Thyroid gland (tissue), 4 donors: ENCODE data around the gene CAPZA3.

Experiments
- POLR2A ChIP-seq, 2 donors: fragments of 450-650 bp; IDR thresholded peaks; one replicate each; pipeline ENCODE4 v1.6.1; 2017; ENCODE audit warnings: antibody characterized with exemption in 2 of 2, mild to moderate bottlenecking in 2 of 2, moderate library complexity in 1 of 2
- TF ChIP-seq, protein P1 (sequence below), 6 experiments: fragments of 200-600 bp in 3 of 6; fragments of 450-650 bp in 3 of 6; sonication (generic) in 3 of 6; IDR thresholded peaks; one replicate each; pipeline ENCODE4 v1.5.1; 2016 to 2019; ENCODE audit warnings: antibody characterized with exemption in 6 of 6, mild to moderate bottlenecking in 2 of 6, inconsistent platforms in 1 of 6, moderate library complexity in 1 of 6

DNA sequence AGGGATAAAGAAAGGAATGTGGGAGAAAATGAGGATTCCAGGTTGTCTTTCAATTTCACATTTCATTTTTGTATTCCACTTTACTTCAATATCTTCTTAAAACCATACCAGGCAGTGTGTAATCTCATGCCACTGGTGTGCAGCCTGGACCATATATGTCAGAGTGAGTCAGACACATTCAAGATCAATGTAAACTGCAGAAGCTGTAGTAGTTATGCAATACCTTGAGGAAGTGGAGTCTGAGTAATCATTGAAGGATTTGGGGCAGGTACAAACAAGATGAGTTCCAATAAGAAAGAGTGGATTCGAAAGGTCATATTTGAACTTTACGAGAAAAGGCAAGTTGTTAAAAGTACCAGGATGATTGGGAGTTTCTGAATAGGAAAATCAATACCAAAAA lies 14.2 kb upstream of the CAPZA3 start:
- TF ChIP-seq, protein P1, sequence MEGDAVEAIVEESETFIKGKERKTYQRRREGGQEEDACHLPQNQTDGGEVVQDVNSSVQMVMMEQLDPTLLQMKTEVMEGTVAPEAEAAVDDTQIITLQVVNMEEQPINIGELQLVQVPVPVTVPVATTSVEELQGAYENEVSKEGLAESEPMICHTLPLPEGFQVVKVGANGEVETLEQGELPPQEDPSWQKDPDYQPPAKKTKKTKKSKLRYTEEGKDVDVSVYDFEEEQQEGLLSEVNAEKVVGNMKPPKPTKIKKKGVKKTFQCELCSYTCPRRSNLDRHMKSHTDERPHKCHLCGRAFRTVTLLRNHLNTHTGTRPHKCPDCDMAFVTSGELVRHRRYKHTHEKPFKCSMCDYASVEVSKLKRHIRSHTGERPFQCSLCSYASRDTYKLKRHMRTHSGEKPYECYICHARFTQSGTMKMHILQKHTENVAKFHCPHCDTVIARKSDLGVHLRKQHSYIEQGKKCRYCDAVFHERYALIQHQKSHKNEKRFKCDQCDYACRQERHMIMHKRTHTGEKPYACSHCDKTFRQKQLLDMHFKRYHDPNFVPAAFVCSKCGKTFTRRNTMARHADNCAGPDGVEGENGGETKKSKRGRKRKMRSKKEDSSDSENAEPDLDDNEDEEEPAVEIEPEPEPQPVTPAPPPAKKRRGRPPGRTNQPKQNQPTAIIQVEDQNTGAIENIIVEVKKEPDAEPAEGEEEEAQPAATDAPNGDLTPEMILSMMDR (IDR thresholded peaks at IDR 0.05) = no peak
- TF ChIP-seq POLR2A (IDR thresholded peaks at IDR 0.05) = no peak
